SK-N-MC (cell line): ENCODE results near the gene CCT4.
"Not testable (repeated sequence)": the region's sequence is repeated elsewhere in the genome, so short reads cannot be mapped to it uniquely, and the experiment has no call there.

Experiments
- DNase-seq: peaks from one replicate; pipeline ENCODE4 v3.0.0-alpha.2; 2011; ENCODE audit warnings: low read depth, low spot score
- H3K27ac ChIP-seq: fragments of 200-600 bp; sonication (generic); 2 replicates; pipeline ENCODE4 v1.5.1; 2016; ENCODE audit warnings: mixed run types
- H3K36me3 ChIP-seq: fragments of 200-600 bp; sonication (generic); 2 replicates; pipeline ENCODE4 v1.6.1; 2017; ENCODE audit warnings: antibody characterized with exemption, low read length, mixed read lengths; ENCODE audit not compliant: insufficient read depth
- H3K4me3 ChIP-seq: fragments of 200-600 bp; sonication (generic); 2 replicates; pipeline ENCODE4 v1.5.1; 2016
- H3K9ac ChIP-seq: fragments of 200-600 bp; sonication (generic); 2 replicates; pipeline ENCODE4 v1.8.0; 2017; ENCODE audit warnings: mixed run types, mixed read lengths; ENCODE audit not compliant: insufficient read length
- H3K9me3 ChIP-seq: fragments of 200-600 bp; sonication (generic); 2 replicates; pipeline ENCODE4 v1.6.1; 2017; ENCODE audit warnings: low read depth, mild to moderate bottlenecking, antibody characterized with exemption, low read length, moderate library complexity, mixed read lengths
- EZH2 ChIP-seq: fragments of 200-600 bp; sonication (generic); IDR thresholded peaks from one replicate; pipeline ENCODE4 v1.6.1; 2017; ENCODE audit warnings: antibody characterized with exemption
- FOXP2 ChIP-seq: optimal IDR thresholded peaks from 2 replicates; pipeline ENCODE3; 2011; ENCODE audit warnings: mild to moderate bottlenecking, moderate library complexity; ENCODE audit not compliant: insufficient read depth; ENCODE audit errors: extremely low read length, control extremely low read depth
- POLR2AphosphoS5 ChIP-seq: IDR thresholded peaks from 2 replicates; pipeline ENCODE4 v1.6.1; 2012; ENCODE audit warnings: mild to moderate bottlenecking, low read depth, low read length, borderline replicate concordance

Gene CCT4

DNA sequence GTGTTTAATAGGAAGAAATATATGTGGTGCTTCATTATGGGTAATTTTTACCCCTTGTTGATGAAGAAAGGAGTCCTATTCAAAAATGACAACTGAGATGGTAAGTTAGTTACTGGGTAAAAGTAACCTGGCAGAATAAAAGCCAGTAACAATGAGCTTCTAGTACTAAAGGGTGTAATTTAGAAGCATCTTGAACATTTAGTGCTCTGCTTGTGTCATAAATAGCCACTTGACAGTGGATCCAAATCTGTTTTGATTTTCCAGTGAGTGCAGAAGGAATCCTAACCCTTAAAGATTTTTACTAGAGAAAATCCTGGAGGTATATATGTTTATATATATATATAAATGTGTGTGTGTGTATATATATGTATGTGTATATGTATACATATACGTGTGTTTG lies 32.1 kb upstream of the CCT4 start:
- H3K27ac ChIP-seq: no peak overlapping the region
- H3K9me3 ChIP-seq: no peaks in the 10 kb centered on the region
- no peak for DNase-seq
- no peaks in the 10 kb centered on the region for H3K36me3 ChIP-seq
- no peak overlapping the region for H3K4me3 ChIP-seq
- TF ChIP-seq POLR2AphosphoS5 (no peak), FOXP2 (no peak), EZH2 (no peak)
- peak overlapping the region; percentile 32 for H3K9ac ChIP-seq

DNA sequence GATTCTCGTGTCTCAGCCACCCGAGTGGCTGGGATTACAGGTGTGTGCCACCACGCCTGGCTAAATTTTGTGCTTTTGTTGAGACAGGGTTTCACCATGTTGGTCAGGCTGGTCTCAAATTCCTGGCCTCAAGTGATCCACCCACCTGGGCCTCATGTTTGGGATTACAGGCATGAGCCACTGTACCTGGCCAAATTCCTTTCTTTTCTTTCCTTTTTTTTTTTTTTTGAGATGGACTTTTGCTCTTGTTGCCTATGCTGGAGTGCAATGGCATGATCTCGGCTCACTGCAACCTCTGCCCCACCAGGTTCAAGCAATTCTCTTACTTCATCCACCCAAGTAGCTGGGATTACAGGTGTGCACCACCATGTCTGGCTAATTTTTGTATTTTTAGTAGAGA lies 26.3 kb upstream of the CCT4 start:
- H3K36me3 ChIP-seq, H3K4me3 ChIP-seq, H3K9me3 ChIP-seq, H3K9ac ChIP-seq, H3K27ac ChIP-seq, DNase-seq: not testable (repeated sequence)

DNA sequence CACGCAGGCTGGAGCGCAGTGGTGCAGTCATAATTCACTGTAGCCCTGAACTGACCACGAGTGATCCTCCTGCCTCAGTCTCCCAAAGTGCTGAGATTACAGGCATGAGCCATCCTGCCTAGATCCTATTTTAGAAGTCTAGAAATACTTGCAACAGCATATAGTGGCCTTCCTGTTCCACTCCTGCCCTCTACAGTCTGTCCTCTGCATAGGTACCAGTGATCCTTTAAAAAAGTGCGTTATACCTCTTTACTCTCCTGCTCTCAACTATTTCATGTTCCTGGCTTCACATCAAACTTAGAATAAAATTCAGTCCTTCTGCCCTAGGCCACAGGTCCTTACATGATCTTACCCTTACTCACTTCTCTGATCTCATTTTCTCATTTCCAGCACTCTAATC lies 23.1 kb upstream of the CCT4 start:
- Histone ChIP-seq H3K9ac (no peak overlapping the region), H3K36me3 (no peaks in the 10 kb centered on the region), H3K4me3 (no peak overlapping the region), H3K27ac (no peak overlapping the region), H3K9me3 (no peaks in the 10 kb centered on the region)
- TF ChIP-seq FOXP2 (no peak), EZH2 (no peak), POLR2AphosphoS5 (no peak)
- no peak for DNase-seq

DNA sequence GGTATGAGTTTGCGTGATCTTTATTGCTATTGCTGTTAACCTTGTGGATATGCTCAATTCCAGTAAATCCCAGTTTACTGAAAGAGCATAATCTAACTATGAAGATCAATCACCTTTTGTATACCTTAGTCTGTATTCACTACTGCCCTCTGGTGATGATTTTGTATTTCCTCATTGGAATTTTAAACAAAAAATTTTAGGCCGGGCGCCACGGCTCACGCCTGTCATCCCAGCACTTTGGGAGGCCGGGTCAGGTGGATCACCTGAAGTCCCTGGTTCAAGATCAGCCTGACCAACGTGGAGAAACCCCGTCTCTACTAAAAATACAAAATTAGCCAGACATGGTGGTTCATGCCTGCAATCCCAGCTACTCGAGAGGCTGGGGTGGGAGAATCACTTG lies 22.1 kb upstream of the CCT4 start:
- no peak for DNase-seq
- TF ChIP-seq EZH2 (no peak), FOXP2 (no peak), POLR2AphosphoS5 (no peak)
- no peaks in the 10 kb centered on the region for H3K36me3 ChIP-seq
- no peak overlapping the region for H3K4me3 ChIP-seq
- no peak overlapping the region for H3K27ac ChIP-seq
- H3K9me3 ChIP-seq: no peaks in the 10 kb centered on the region
- no peak overlapping the region for H3K9ac ChIP-seq

- no peak for DNase-seq
- Histone ChIP-seq H3K36me3 (no peaks in the 10 kb centered on the region), H3K9me3 (no peaks in the 10 kb centered on the region), H3K9ac (no peak overlapping the region), H3K4me3 (no peak overlapping the region), H3K27ac (no peak overlapping the region)
- TF ChIP-seq EZH2: no peak
- TF ChIP-seq FOXP2: no peak
- TF ChIP-seq POLR2AphosphoS5: no peak
Measured at GRCh38 chr2:61909116-61909515, 20.7 kb upstream of the CCT4 start.

DNA sequence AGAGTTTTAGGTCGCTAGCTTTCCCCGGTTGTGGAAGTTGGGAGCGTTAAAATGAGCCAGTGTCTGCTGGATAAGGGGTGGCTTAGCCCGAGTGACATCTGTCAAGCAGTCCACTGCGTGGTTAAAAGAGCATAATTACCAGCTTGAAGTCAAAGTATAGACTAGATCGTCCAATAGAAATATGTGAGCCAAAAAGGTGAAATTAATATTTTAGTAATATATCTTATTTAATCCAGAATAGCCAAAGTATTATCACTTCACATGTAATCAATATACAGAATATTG lies 17.7 kb upstream of the CCT4 start:
- H3K27ac ChIP-seq: no peak overlapping the region
- H3K9ac ChIP-seq: peak overlapping the region; percentile 85

GRCh38 chr2:61905372-61906185 lies 17.1 kb upstream of the CCT4 start, which contains the start of gene COMMD1:
TSS of gene COMMD1 (plus strand) at chr2:61905674. CDS start at chr2:61905679, 5 bp downstream.
- Histone ChIP-seq H3K27ac (no peak within 1 kb of the TSS), H3K9me3 (no peaks in the 10 kb centered on the region), H3K9ac (peak within 1 kb of the TSS; percentile 85), H3K4me3 (peak within 1 kb of the TSS; percentile 89), H3K36me3 (no peaks in the 10 kb centered on the region)
- no peak for DNase-seq
- TF ChIP-seq FOXP2: no peak
- peak; percentile 84 for TF ChIP-seq POLR2AphosphoS5

More for the DNA sequence above, 17.7 kb upstream of the CCT4 start:
- no peaks in the 10 kb centered on the region for H3K9me3 ChIP-seq
- H3K4me3 ChIP-seq: peak overlapping the region; percentile 89
- DNase-seq: no peak
- no peaks in the 10 kb centered on the region for H3K36me3 ChIP-seq
- no peak for TF ChIP-seq FOXP2

DNA sequence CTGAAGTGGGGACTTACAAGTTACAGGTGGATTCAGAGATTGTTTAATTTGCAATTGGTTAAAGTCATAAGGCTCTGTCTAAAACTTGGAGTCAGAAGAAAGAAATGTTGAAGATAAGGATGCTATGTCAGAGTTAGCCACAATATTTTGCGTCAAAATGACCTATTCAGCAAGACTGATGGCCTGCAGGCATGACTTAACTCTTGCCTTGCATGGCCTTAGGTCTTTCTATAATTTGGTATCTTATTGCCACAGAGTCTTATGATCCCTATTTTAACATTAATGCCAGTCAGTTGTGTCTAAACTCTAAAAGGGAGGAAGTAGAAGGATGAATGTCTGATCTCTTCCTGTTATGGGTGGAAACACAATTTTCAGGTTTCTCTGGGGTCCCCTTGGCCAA lies 11.8 kb upstream of the CCT4 start:
- Histone ChIP-seq H3K27ac (no peak overlapping the region), H3K36me3 (no peaks in the 10 kb centered on the region), H3K9me3 (no peaks in the 10 kb centered on the region), H3K4me3 (no peak overlapping the region), H3K9ac (no peak overlapping the region)
- no peak for TF ChIP-seq EZH2
- no peak for TF ChIP-seq POLR2AphosphoS5
- TF ChIP-seq FOXP2: no peak
- no peak for DNase-seq

DNA sequence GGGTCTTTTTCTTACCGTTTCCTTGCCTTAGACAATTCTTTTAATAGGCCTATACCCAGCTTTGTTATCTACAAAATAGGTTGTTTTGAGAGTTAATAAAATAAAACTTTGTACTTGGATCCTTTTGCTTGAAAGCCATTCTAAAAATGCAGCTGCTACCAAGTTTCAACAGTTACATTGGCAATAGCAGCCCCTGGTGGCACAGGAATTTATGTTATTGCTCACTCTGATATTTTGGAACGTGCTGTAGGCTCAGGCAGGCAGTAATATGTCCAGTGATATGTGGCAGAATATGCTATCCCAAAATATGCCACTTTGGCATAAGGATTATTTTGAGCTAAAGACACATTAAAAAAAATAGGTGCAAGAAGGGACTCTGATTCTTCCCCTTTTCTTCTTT lies 10.4 kb upstream of the CCT4 start:
- H3K9me3 ChIP-seq: no peaks in the 10 kb centered on the region
- DNase-seq: no peak
- H3K27ac ChIP-seq: no peak overlapping the region
- H3K36me3 ChIP-seq: no peaks in the 10 kb centered on the region
- TF ChIP-seq EZH2 (no peak), FOXP2 (no peak), POLR2AphosphoS5 (no peak)
- no peak overlapping the region for H3K4me3 ChIP-seq
- no peak overlapping the region for H3K9ac ChIP-seq
